ENCODE measurements around the gene PCNX2. TPM values are rescaled to one million over a fixed set of nuclear protein-coding genes. Genes with fewer than 3 reads are reported as not detected.

Gene PCNX2
- polyA plus RNA-seq, 1 donor (not counting 4 experiments of a cell fraction or from before 2014, with no cell fraction given) = 18.0 TPM

DNA sequence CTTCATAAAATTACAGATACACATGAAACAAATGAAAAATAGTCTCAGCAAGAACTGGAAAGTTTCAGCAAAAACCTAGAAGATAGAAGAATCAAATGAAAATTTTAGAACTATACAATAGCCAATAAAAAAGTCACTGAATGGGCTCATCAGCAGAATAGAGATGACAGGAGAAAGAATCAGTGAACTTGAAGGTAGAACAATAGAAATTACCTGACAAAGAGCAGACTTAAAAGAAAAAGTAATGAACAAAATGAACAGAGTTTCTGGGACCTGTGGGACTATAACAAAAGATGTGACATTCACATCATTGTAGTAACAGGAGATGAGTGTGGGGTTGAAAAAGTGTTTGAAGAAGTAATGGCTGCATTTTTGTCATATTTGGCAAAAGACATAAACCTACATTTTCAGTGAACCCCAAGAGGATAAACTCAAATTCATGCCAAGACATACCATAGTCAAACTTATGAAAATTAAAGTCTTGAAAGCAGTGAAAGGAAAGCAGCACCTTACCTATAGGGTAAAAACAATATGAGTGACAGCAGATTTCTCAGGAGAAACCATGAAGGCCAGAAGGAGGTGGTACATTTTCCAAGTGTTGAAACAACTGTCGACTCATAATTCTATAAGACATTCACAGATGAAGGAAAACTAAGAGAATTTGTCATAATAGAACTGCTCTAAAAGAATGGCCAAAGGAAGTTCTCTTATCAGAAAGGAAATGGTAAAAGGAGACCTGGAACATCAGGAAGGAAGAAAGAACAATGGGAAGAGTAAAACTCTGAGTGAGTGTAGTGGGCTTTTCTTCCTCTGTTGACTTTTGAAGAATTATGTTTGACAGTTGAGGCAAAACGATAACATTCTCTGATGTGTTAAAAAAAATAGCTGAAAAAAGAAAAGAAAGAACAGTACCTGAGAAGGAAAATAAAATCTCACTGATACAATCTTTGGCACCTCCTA is 321.6 kb downstream of the PCNX2 start:
- Histone ChIP-seq H4K20me1 (ENCODE audit: control insufficient read depth, extremely low read depth, insufficient read depth, low read length) (no peaks in the 10 kb centered on the region), H2AFZ (ENCODE audit: control insufficient read depth, low read length) (no peak overlapping the region), H3K79me2 (ENCODE audit: control insufficient read depth, insufficient read depth, low read length) (no peaks in the 10 kb centered on the region), H3K27me3 (ENCODE audit: control insufficient read depth, extremely low read depth, insufficient read depth, low read length) (no peaks in the 10 kb centered on the region), H3K4me3 (ENCODE audit: control insufficient read depth in 2 of 3, extremely low read depth in 1 of 3, insufficient read depth in 2 of 3, low read depth in 1 of 3, low read length in 3 of 3) (no peak overlapping the region), H3K9me1 (ENCODE audit: control insufficient read depth, extremely low read depth, insufficient read depth, low read length) (no peaks in the 10 kb centered on the region), H3K4me2 (ENCODE audit: control insufficient read depth, extremely low read depth, insufficient read depth, low read depth, low read length) (no peak overlapping the region), H3K36me3 (ENCODE audit: control insufficient read depth in 2 of 2, extremely low read depth in 1 of 2, insufficient read depth in 2 of 2, low read length in 2 of 2) (peaks cover 8 to 18% of the 10 kb centered on the region in 2 experiments), H3K9ac (ENCODE audit: control insufficient read depth, extremely low read depth, insufficient read depth, low read length) (no peak overlapping the region), H3K9me3 (ENCODE audit: control insufficient read depth, low read depth, low read length) (peaks cover 6% of the 10 kb centered on the region), H3K27ac (ENCODE audit: control insufficient read depth, insufficient read depth, low read length) (no peak overlapping the region), H3K4me1 (ENCODE audit: control insufficient read depth, extremely low read depth, insufficient read depth, low read length) (no peaks in the 10 kb centered on the region)
- no peak for FAIRE-seq
- TF ChIP-seq CTCF (optimal IDR thresholded peaks at IDR 0.05 in 1 of 3, IDR thresholded peaks at IDR 0.05 in 1 of 3, conservative IDR thresholded peaks at IDR 0.05 in 1 of 3; ENCODE audit: extremely low read depth in 1 of 3, insufficient read depth in 2 of 3, low read length in 3 of 3) (no peak), EZH2 (IDR thresholded peaks at IDR 0.05; ENCODE audit: low read length) (no peak)
- dilution Hi-C loops (cut with MboI; ENCODE audit: extremely low pct_ligation_motif_present, low sequenced_read_pairs) = no loop called here
- DNase-seq (ENCODE audit: low read depth, low spot score) = no peak

DNA sequence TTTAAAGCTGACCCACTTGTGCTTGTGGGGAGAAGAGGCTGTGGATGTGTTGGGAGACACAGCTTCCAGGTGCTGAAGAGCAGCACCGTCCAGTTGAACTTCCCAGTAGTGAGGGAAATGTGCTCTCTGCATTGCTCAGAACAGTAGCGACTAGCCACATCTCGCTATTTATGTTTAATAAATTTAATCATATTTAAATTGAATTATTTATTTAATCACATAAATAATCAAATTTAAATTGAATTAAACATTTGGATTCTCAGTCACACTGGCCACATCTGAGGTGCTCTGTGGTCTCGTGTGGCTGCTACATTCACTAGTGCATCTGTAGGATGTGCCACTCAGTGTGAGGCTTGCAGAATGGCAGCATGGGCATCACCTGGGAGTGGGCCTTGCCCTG is 325.0 kb downstream of the PCNX2 start:
- no peaks in the 10 kb centered on the region for H3K79me2 ChIP-seq (ENCODE audit: control insufficient read depth, insufficient read depth, low read length)
- FAIRE-seq (no peak), DNase-seq (ENCODE audit: low read depth, low spot score) (no peak)
- dilution Hi-C loops (cut with MboI; ENCODE audit: extremely low pct_ligation_motif_present, low sequenced_read_pairs) = no loop called here
- H3K9ac ChIP-seq (ENCODE audit: control insufficient read depth, extremely low read depth, insufficient read depth, low read length) = no peak overlapping the region
- no peaks in the 10 kb centered on the region for H3K9me1 ChIP-seq (ENCODE audit: control insufficient read depth, extremely low read depth, insufficient read depth, low read length)
- H3K4me2 ChIP-seq (ENCODE audit: control insufficient read depth, extremely low read depth, insufficient read depth, low read depth, low read length) = no peak overlapping the region
- H3K4me3 ChIP-seq (ENCODE audit: control insufficient read depth in 2 of 3, extremely low read depth in 1 of 3, insufficient read depth in 2 of 3, low read depth in 1 of 3, low read length in 3 of 3) = no peak overlapping the region
- no peak overlapping the region for H3K27ac ChIP-seq (ENCODE audit: control insufficient read depth, insufficient read depth, low read length)
- no peaks in the 10 kb centered on the region for H4K20me1 ChIP-seq (ENCODE audit: control insufficient read depth, extremely low read depth, insufficient read depth, low read length)
- TF ChIP-seq CTCF (optimal IDR thresholded peaks at IDR 0.05 in 1 of 3, IDR thresholded peaks at IDR 0.05 in 1 of 3, conservative IDR thresholded peaks at IDR 0.05 in 1 of 3; ENCODE audit: extremely low read depth in 1 of 3, insufficient read depth in 2 of 3, low read length in 3 of 3) (no peak), EZH2 (IDR thresholded peaks at IDR 0.05; ENCODE audit: low read length) (no peak)
- no peaks in the 10 kb centered on the region for H3K27me3 ChIP-seq (ENCODE audit: control insufficient read depth, extremely low read depth, insufficient read depth, low read length)
- H3K36me3 ChIP-seq (ENCODE audit: control insufficient read depth in 2 of 2, extremely low read depth in 1 of 2, insufficient read depth in 2 of 2, low read length in 2 of 2) = peaks cover 8 to 10% of the 10 kb centered on the region in 2 experiments
- no peak overlapping the region for H2AFZ ChIP-seq (ENCODE audit: control insufficient read depth, low read length)
- peaks cover 5% of the 10 kb centered on the region for H3K4me1 ChIP-seq (ENCODE audit: control insufficient read depth, extremely low read depth, insufficient read depth, low read length)
- peaks cover 6% of the 10 kb centered on the region for H3K9me3 ChIP-seq (ENCODE audit: control insufficient read depth, low read depth, low read length)
